Measurements from ENCODE around the gene ANKRD53.

ANKRD53 gene

DNA sequence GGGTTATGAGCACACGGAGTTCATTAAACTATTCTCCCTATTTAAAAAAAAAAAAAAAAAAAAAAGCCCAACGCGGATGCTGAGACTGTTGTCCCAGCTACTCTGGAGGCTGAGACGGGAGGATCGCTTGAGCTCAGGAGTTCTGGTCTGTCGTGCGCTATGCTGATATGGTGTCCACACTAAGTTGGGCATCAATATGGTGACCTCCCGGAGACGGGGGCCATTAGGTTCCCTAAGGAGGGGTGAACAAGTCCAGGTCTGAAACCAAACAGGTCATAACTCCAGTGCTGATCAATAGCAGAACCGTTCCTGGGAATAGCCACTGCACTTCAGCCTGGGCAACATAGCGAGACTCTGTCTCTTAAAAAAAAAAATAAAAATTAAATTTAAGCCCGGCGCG, 12.9 kb upstream of the ANKRD53 start:
- no peak for DNase-seq (ENCODE audit: low spot score)

DNA sequence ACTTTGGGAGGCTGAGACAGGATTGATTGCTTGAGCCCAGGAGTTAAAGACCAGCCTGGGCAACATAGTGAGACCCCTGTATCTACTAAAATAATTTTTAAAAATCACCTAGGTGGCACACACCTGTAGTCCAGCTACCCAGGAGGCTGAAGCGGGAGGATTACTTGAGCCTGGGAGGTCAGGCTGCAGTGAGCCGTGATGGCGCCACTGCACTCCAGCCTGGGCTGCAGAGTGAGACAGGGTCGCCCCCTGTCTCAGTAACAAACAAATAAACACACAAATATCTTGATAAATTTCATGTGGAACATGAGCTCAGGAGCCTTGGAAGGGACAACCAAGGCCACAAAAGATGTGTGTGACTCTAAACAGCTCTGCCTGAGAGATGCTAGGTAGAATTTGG, 11.7 kb upstream of the ANKRD53 start:
- DNase-seq (ENCODE audit: low spot score): no peak

DNA sequence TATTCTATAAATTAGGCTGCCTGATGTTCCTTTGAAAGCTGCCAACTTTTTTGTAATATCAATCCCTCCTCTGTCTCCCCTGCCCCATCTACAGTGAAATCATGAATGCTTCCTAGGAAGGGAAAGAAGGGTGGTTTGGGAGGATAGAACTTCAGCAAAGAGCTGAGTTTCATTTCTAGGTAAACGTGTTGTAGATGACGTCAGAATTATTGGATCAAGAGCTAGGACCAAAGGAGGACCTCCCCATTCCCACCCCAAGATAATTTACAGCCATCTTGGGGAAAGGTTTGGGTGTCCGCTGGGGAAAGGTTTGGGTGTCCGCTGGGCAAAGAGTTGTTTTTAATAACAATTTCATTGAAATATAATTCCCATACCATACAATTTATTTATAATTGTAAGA, 11.2 kb upstream of the ANKRD53 start:
- no peak for DNase-seq (ENCODE audit: low spot score)

DNA sequence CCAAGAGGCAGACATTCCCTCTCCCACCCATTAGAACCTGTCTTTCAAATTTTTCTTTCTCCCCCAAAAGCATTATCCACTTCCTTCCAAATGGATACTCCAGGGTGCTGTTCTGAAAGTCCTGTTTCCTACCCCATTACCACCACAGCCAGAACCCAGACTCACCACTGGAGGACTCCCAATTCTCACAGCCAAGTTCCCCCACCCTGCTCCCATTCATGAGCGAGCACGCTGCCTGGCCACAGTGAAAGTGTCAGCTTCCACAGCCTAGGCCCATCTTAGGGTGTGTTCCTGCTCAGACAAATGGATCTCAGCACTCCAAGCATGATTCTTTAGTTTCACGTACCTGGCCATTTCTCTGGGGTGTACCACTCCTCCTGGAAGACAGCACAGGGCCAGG, 3.8 kb upstream of the ANKRD53 start:
- DNase-seq (ENCODE audit: low spot score): no peak

DNA sequence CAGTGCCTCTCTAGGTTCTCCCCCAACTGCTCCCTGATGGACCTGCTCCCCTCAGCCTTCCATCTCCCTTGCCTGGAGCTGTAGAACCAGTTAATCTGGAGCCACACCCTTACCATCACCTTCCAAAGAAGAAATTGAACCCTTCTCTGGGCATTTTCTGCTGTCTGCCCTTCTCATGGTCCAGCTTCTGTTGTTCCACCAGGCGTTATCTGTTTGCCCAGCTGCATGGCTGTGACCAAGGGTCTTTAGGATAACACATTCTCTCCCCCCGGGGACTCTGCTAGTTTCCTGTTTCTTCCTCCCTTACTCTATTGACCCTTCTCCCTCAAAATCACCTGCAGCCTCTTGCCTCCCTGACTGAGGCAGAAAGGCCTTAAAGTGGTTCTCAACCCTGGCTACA, 3.2 kb upstream of the ANKRD53 start:
- DNase-seq (ENCODE audit: low spot score): no peak

DNA sequence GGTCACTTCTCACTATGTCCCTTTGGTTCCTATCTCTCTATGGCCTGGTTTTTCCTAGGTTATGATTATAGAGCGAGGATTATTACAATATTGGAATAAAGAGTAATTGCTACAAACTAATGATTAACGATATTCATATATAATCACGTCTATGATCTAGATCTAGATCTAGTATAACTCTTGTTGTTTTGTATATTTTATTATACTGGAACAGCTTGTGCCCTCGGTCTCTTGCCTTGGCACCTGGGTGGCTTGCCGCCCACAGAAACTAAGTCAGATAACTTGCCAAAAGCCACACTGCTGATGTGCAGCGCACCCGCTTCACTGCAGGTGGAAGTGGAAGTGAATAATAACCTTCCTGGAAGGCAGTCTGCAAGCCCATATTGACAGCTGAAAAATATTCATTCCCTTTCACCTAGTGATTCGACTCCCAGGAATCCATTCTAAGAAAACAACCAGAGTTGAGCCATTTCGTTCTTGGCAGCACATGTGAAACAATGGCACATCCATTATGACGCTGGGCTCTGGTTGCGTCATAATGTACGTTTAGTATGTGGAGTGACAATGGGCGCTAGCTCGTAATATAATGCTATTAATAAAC, 725 bp upstream of the ANKRD53 start:
- DNase-seq (ENCODE audit: low spot score): no peak

DNA sequence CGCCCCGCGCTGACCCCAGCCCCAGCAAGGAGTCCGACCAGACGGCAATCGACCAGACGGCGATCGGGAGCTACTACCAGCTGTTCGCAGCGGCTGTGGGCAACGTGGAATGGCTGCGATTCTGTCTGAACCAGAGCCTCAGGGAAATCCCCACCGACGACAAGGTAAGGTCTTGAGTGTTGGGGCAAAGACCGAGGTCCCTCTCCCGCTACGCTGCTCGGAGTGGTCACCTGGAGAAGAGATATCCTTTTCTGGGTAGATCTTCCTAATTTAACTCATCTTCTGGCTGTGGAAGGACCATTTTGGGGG, 704 bp downstream of the ANKRD53 start:
- no peak for DNase-seq (ENCODE audit: low spot score)

DNA sequence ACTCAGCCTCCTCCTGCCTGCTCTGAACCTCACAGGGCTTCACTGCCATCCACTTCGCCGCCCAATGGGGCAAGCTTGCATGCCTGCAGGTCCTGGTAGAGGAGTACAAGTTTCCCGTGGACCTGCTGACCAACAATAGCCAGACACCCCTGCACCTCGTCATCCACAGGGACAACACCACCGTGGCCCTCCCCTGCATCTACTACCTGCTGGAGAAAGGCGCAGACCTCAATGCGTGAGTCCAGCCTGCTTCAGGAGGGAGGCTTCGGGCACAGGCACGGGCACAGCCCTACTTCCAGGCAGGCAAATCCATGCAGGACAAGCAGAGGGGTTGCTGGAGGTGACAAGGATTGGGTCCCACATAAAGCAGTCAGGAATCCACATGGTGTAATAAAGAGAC, 1.2 kb downstream of the ANKRD53 start:
- no peak for DNase-seq (ENCODE audit: low spot score)

DNA sequence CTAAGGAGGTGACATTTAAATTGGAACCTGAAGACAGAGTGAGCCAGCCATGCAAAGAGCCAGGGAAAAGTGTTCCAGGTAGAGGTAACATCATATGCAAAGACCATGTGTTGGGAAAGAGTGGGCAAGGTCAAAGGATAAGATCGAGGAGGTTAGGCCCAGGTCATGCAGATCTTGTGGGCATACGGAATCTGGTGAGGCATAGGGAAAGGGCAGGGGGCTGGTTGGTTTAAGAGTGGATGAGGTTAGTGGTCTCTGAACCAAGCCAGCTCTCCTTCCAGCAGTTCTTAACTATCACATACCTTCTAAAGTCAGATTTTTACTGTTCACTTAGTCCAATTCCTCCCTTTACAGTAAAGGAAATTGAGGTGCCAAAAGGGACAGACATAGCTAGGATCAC, 3.0 kb downstream of the ANKRD53 start:
- DNase-seq (ENCODE audit: low spot score): no peak

DNA sequence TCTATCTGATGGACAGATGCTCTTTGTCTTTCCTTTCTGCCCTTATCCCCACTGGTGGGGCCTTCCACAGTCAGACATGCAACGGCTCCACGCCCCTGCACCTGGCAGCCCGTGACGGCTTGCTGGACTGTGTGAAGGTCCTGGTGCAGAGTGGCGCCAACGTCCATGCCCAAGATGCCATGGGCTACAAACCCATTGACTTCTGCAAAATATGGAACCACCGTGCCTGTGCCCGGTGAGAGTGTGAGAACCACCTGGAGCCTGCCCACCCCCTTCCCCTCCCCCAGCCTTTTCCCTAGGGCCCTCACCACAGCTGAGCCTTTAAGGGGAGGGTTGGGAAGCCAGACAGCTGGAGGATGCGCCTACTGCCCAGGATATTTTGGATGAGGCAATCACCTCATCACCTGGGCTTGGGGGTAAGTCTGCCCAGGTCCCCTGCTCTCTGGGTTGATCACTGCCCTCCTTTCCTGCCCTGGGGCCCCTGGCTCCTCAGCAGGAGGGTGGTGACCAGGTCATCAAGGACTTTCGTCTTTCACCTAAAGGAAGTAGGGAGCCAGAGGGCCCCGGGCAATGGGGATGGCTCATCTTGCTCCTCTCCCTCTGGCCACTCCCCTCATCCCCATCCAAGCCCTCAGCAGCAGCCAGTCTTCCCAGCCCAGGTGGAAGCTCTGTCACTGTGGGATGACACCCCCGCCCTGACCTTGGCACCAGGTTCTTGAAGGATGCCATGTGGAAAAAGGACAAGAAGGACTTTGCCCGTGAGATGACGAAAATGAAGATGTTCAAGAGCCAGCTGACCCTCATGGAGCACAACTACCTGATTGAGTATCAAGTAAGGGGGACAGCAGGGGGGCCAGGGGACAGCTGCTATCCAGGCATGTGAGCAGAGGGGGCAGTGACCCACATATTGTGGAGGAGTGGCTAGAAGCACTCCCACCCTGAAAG, 3.7 kb downstream of the ANKRD53 start:
- no peak for DNase-seq (ENCODE audit: low spot score)

DNA sequence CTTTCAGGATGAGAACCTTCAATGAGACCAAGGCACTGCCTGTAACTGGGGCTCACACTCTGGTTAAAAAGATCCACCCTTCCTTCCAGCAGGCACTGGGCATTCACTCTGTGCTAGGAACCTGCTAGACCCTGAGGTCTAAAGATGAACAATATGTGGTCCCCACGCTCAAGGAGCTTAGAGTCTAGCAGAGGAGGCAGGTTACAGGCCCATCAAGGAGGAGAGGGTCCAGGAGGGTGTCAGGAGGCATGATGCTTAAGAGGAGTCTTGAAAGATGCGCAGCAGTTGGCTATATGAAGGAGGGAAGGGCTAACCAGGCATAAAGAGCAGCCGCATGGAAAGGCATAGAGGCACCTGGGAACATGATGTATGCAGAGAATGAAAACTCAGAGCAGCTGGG, 4.5 kb downstream of the ANKRD53 start:
- DNase-seq (ENCODE audit: low spot score): no peak

DNA sequence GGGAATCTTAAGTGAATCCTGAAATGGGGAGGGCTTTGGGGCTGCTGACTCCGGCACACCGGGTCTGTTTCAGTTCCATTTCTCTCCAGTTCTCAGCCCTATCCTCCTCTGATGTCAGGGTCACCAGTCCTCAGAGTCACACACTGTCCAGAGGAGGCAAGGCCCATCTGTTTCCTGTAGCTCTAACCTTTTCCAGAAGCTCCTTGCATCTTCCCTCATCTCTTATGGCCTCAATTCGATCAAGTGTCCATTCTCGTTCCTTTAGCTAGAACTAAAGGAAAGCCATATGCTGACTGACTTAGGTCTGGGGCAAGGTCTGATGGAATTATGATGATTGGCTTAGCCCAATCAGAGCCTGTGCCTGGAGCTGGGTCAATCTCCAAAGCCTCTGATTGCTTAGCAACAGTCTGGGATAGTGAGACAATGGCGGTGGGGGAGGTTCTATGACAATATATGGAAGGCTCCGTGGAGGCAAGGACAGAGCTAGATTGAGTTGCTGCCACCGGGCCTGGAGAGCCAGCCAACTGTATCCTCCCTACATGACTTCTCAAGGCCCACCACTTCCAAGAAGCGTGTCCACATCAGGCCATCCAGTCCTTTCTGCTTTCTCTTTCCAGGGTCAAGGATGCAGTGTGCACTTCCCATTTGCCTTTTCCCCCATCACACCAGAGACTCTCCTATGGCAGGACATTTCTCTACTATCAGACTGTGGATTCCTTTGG, 5.2 kb downstream of the ANKRD53 start:
- no peak for DNase-seq (ENCODE audit: low spot score)

DNA sequence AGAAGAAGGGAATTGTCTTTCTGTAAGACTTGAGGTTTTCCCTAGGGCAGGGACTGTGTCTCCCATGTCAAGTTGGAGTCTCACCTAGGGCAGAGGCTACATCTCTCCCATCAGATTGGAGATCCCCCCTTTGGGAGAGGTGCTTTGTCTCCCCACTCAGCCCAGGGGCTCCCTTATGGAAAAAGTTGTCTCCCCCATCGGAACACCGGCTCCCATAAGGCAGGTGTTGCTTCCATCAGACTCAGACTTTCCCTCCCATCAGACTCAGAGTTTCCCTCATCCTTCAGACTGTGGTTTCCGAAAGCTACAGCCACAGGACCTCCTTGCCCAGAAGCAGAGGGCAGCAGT, 5.8 kb downstream of the ANKRD53 start:
- DNase-seq (ENCODE audit: low spot score): no peak

DNA sequence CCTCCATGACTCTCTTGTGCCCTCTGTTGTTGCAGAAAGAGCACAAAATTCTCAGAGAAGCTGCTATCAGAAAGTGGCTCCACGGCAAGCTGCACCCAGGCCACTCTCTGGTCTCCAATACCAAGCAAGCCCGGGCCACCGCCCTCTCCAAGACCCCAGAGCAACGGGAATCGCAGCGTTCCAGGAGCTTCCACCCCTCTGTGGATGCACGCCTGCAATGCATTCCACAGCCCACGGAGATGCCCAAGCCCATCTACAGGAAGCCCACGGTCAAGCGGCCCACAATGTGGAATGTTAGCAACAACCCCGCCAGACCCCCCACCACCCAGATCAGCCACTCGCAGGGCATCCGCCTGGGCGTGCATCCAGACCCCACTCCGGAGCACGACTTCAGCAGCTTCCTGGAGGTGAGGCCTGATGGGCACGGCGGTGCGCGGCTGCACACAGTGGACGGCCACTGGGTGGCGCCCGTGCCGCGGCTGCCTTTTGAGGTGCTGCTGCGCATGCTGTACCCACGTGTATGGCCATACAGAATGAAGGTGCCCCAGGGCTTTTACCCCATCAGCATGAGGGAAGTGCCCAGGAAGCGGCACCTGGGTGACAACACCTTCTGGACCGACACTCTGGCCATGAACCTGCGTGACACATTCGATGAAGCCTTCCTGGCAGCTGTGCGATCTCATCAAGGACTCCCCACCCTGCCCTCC, 6.3 kb downstream of the ANKRD53 start:
- peak; percentile 91 for DNase-seq (ENCODE audit: low spot score)

DNA sequence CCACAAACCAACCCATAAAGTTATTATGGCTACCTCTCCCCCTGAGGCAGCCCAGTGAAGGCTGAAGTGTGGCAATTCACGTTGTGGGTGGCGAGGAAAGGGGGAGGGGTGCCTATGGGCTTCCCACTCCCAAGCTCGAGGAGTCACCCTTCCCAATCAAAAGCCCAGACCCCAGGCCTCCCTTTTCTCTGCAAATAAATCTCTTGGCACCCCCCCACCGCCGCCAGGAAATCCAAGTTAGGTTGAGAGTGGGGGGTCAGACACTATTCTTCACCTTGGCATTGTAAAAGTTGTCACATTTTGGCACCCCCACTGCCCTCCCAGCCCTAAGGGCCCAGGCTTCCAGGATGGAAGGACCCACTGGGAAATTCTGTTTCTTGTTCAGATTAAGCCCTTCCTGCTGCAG, 6.9 kb downstream of the ANKRD53 start:
- DNase-seq (ENCODE audit: low spot score): no peak

DNA sequence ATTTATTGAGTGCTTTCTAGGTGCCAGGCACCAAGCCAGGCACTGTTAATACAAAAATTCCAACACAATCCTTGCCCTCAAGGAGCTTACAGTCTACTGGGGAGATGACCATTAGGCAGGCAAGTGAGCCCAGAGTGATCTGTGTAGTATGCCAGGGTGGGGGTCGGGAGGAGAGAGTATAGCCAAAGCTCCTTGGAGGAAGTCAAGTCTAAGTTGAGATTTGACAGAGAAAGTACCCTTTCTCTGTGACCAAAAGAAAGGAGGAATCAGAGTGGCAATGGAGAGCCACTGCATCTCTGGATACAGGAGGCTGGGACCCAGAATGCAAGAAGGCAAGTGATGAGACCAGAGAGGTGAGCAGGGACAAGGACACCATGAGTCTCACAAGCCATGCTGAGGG, 7.5 kb downstream of the ANKRD53 start:
- DNase-seq (ENCODE audit: low spot score): no peak

DNA sequence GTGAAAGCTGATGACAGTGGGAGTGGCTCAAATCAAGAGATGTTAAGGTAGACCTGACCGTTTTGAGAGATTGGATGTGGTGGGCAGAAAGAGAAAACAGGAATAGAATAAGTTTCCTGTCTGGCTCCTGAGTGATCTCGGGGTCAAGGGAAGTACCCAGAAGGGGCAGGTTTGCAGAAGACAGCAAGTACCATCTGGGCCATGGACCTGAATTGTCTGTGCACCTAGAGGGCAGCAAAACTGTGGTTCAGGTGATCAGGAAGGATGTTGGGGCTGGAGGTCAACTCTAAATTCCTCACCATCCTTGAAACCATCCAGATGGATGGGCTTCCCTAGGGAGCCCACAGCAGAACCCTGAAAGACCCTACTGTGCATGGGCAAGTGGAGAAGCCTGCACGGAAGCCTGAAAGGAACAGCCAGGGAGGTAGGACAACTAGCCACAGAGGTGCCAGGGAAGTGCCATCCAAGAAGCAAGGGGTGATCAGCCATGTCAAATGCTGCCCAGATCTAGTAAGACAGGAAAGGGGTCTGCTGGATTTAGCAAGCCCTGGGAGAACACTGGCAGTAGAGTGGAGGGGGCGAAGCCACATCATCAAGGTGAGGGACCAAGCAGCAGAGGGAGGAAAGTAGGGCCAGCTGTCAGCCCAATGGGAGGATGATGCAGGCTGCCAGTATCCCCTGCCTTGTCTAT, 8.2 kb downstream of the ANKRD53 start:
- DNase-seq (ENCODE audit: low spot score): no peak

DNA sequence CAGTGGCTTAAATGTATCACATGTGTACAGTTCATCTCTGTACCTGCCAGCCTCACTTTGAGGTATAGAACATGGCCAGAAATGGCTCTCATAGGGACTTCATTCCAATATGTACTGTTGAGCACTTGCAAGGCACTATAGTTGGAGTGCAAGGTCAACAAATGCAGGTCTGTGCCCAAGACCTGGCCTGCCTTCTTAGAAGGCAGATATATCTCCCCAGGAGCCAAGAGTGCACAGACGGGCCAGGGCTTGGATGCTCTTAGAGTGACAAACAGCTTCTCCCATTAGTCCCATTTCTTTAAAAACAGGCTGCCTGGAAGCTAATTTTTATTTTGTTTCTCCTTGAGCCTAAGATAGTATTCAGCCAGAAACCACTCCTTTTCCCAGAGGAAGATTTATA, 9.0 kb downstream of the ANKRD53 start:
- no peak for DNase-seq (ENCODE audit: low spot score)

DNA sequence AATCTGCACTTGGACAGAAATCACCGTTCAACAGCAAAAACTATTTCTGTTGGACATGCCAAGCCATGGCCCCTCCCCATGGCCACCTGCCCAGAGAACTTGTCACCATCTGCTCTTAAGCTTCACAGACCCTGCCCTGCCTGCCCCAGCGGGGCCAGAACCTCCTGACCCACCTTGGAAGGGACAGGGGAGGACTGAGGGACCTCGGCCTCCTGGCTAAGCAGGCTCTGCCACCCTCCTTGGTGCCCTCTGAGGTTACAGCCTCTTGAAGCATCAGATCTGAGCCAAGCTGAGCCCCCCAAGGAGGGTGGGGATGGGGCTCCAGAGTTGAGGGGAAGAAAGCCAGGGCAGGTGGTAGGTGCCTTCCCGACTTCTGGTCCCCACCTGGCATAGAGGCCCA, 9.7 kb downstream of the ANKRD53 start:
- DNase-seq (ENCODE audit: low spot score): no peak

DNA sequence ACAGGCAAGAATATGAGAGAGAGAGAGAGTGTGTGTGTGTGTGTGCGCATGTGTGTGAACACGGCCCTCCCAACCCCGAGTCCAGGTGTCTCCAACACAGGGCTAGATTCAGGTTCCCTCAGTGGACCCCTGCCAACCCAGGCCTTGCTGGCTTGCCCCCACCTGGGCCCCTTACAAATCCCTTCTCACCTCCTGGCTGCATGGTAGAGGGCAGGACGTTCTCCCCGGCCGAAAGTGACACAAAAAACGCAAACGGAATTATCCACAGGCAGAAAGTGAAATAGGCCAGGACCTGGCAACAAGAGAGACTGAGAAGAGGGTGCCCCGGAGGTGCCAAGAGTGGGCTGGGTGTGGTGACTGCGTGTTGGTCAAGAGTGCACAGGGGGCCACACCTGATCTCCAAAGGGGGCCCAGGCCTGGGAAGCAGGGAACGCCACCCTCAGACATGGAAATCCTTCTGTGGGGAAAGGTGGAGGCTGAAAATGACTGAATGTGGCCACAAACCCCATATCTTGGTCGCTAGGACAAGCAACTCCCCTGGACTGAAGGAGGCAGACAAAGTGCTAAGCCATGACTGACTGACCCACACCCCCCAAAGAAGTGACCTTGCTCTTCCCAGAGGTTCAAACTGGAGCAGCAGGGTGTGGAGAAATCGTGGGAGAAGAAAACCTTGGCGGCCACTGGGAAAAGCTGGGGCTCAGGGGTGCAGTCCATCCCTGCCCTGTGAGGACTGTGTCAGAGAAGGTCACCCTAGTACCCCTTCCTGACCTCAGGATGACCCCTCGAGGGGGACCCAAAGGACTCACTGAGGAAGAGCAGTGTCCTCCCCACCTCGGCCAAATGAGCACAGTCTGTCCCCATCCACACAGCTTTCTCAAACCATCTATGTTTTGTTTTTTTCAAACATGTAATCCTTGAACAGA, 10.6 kb downstream of the ANKRD53 start:
- DNase-seq (ENCODE audit: low spot score): no peak

DNA sequence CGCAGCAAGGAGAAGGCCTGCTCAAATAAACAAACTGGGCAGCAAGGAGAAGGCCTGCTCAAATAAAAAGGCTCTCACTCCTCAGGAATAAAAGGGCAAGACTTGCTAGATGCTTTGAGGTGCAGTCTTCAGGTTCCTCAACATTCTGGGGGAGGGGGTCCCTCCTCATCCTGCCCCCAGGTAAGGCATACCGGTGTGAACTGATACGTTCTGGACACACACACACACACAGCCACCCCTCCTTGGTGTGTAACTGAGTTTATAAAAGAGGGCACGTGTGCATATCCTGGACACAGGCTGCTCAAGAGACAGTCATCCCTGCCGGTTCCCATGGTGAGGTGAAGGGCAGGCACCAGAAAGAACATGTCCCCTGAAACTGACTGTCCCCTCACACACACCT, 11.8 kb downstream of the ANKRD53 start:
- no peak for DNase-seq (ENCODE audit: low spot score)
